ENCODE results near the gene PHF21A.
A peak's percentile ranks its signal among the peaks of the same experiment; 100 is the strongest.

PHF21A gene
- long read RNA-seq, donor 1, result 0 reads
- long read RNA-seq, donor 2, result 0 reads
- long read RNA-seq, donor 3, partial matches to known transcripts, result 0 of 2 reads
- long read RNA-seq, donor 3, other reads (novel, unspliced or antisense), result 0 of 2 reads
- long read RNA-seq, donor 4, partial matches to known transcripts, result 0 of 2 reads
- long read RNA-seq, donor 4, other reads (novel, unspliced or antisense), result 0 of 2 reads
- long read RNA-seq, donor 5, partial matches to known transcripts, result 0 of 1 reads
- long read RNA-seq, donor 5, other reads (novel, unspliced or antisense), result 0 of 1 reads
- long read RNA-seq, donor 6, result 0 reads
- long read RNA-seq, donor 7, result 0 reads
- long read RNA-seq, donor 8, partial matches to known transcripts, result 0 of 1 reads
- long read RNA-seq, donor 8, other reads (novel, unspliced or antisense), result 0 of 1 reads

DNA sequence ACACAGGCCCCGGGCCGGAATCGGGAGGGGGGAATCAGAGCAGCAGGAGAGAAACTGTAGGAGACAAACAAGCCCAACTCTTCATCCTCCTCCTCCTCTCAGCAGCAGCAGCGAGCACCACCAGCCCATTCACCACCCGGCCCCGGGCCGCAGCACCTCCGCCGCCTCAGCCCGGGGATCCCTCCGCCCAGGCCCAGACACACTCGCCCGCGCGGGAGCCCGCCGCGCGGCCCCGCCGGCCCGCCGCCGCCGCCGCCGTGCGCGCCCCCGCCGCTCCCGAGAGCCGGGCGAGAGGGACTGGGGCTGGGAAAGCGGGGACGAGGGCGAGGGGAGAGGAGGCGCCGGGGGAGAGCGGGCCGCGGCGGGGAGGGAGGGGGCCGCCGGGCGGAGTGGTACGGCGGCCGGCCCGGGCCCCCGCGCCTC lies at the start of gene PHF21A:
TSS of gene PHF21A (minus strand) at position 154 of the 423 bp plus-strand sequence. CDS start 37,235 bp downstream, outside the sequence.
- DNase-seq, result no peak

DNA sequence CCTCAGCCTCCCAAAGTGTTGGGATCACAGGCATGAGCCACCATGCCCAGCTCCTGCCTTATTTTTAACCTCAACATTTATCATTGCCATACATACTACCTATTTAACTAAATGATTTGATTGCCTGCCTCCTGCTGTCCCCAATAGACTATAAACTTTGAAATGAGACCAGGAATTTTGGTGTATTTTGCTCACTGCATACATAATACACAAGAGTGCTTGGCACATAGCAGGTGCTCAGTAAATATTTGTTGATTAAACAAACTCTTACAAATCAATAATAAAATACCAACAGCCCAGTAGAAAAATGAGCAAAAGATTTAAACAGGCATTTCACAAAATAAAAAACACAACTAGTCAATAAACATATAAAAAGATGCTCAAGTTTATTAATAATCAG lies 49.5 kb upstream of the PHF21A start:
- DNase-seq, result no peak

DNA sequence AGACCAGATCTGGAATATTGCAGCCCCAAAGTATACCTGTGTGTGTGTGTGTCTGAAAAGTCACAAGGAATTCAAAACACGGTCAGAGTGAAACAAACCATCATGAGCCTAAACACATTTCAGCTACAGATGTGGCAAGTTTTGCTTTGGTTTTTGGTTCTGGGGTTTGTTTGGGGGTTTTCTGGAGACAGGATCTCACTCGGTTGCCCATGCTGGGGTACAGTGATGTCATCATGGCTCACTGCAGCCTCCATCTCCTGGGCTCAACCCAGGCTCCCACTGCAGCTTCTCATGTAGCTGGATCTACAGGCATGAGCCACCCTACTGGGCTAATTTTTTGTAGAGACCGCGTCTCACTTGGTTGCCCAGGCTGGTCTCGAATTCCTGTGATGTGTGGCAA lies 41.4 kb upstream of the PHF21A start:
- no peak for DNase-seq

DNA sequence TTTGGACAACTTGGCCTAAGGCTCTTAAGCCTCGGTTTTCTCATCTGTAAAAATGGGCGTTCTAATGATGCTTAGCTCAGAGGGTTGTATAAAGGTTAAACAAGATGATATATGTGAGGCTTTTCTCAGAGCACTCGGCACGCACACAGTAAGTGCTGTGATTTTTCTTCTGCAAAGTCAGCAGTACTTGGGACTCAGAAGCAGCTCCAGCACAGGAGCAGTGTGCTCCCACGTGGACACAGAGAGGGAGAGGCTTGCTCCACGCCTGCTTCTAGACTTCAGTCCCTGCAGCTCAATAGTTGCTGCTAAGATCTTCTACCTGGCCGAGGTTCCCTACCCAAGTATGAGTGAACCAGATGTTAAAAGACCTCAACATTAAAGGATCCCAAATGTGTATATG lies 39.9 kb upstream of the PHF21A start:
- no peak for DNase-seq

DNA sequence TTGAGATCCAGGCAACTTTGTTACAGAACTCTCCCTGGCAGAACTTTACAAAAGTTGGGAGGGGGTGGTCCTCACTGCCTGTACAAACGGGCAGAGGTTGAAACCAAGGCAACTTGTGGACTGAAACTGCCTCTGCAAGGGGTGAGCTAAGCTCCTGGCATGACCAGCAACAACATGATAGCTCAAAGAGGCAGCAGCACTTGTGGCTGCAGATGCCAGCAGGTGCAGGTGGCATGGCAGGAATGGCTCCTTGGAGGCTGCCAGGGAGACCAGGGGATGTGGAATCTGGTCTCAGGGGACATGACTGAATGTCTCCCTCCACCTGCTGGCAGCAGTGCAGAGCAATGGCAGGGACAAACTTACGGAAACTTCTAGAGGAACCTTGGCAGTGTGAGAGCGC lies 38.8 kb upstream of the PHF21A start:
- DNase-seq, result no peak

DNA sequence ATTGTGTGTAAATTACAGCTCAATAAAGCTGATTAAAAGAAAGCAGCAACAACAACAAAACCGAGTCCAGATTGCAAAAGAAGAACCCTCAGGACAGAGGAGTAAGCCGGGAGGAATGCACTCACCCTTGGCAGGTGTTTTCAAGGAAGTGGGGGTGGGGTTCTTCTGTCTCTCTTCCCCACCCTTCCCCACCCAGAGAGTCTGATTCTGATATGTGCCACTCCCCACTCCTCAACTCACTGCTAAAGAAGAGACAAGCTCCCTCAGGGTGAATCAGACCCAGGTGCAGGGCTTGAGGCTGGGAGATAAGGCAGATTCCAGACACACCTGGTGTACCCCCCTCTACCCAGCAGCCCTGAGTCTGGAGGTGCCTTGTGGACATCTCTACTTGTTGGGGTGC lies 38.4 kb upstream of the PHF21A start:
- DNase-seq, result no peak

DNA sequence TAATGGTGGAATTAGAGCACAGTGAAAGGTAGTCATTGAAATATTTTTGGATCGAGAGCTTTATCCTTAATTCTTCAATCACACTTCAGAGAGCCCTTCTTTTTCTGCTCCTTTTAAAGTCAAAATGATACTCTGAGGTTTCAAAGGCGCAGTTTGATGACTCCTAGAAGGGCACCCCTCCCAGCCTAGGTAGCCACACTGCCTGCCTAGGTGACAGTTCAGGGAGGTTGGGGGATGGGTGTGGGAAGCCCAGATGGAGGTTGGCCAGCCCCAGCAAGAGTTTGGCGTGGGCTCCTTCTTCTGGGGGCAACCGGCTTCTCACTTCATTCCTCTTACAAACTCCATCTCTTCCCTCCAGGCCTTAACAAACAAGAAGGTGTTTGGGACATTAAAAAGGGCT lies 28.6 kb upstream of the PHF21A start:
- no peak for DNase-seq

DNA sequence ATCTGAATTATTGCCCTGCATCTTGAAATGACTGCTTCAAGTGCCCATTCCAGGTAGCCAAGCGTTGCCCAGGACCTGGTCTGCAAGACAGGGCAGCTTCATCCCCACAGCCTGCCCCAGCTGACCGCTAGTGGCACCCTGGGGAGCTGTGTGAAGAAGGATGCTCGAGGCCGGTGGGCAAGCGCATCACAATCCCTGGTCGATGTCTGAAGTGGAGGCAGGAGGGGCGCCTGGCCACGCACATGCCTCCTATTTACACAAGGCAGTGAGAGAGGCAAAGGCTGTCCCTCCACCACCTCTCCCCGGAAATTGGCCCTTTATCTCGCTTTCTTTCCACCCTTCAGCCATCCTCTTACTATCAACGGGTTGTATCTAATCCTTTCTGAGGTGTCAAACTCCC lies 28.1 kb upstream of the PHF21A start:
- DNase-seq, result no peak

DNA sequence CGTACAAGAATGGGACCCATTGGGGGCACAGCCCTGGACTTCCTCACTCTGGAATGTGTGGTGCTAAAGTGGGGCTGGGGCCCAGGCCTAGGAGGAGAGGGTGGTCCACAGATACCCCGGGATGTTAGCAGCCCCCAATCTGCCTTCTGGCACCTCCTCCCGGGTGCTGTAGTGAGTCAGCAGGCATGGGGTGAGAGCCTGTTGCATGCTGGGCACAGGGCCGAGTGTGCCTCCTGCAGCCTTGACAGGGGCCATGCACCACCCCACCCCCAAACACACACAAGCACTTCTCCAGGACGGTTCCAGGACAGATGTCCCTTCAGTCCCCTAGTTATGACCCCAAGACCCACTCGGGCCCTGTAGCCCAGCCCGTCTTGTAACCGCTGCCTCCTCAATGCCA lies 23.5 kb upstream of the PHF21A start:
- DNase-seq, result no peak

DNA sequence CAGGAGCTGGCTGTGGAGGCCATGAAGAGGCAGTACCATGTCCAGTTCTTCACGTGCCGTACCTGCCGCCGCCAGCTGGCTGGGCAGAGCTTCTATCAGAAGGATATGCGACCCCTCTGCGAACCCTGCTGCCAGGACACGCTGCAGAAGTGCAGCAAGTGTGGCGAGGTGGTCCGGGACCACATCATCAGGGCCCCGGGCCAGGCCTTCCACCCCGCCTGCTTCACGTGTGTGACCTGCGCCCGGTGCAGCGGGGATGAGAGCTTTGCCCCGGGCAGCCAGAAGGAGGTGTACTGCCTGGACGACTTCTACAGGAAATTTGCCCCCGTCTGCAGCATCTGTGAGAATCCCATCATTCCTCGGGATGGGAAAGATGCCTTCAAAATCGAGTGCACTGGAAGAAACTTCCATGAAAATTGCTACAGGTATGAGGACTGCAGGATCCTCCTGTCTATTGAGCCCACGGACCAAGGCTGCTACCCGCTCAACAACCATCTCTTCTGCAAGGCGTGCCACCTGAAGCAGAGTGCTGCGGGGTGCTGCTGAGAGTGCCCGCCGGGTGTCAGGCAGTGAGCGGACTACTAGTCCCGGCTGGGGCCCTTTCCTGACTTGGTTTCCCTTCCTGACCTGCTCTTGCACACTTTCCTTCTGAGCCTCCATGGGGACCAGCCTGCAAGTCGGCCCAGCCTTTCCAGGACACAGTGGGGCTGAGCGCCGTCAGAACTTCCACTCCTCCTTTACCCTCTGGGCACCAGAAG lies 22.0 kb upstream of the PHF21A start:
- DNase-seq, result no peak

DNA sequence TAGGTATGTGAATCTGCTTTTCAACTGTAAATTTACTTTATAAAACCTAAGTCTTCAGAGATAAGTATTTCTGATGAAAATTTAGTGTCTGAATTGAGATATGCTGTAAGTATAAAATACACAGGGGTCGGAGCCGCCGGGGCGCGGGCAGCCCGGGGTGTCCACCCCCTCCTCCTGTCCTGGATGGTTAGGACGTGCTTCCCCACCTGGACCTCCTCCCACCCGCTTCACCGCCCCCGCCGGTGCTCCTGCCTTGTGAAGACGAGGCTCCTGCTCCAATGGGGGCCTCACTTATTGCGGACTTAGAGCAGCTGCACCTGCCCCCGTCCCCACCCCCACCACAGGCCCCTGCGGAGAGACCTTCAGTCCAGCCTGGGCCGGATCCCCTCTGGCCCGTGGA lies 21.3 kb upstream of the PHF21A start:
- no peak for DNase-seq

DNA sequence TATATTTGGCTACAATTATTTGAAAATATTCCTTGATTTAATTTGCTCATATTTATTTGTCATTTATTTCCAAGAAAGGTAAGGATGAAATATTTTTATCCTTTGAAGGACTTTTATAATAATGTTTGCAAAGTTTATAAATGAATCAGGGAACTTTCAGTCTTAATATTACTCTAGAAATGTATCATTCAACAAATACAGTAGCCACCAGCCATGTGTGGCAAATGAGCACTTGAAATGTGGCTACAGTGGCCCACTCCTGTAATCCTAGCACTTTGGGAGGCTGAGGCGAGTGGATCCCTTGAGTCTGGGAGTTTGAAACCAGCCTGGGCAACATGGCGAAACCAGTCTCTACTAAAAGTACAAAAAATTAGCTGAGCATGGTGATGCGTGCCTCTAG lies 20.3 kb upstream of the PHF21A start:
- DNase-seq, result no peak

DNA sequence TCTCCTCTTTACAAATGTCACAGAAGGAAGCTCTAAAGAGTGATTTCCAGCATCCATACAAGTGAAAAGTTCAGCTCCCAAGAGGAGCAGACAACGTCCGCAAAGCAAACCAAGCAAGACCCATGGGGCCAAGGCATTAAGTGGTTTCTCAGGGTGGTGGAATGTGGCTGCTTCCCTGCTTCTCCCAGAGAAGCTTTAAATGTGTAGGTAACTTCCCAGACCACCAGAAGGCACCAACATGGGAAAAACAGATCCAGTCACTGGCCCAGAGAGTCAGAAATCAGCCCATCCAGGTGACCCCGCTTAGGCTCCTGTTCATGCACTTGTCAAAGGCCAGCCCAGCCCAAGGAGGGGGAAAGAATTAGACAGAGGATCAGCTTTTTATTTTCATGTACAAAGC lies 13.3 kb upstream of the PHF21A start:
- DNase-seq, result no peak

DNA sequence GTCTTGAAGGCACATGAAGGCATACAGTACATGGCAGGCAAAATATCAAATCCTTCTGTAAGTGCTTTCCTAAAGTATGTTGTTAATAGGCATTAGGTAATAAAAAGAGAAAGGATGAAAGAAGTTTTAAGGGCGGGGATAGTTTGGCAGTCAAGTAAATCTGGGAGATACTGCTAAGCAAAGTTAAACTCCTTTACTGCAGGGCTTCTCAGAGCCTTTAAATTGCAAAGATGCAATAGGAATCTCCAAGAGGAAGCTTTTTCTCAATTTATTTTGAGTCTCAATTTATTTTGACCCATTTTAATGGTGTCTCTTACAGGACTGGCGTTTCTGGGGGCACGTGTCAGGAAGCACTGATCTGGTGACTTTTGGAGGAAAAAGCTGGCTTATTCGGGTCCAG lies 12.8 kb upstream of the PHF21A start:
- DNase-seq, result no peak

DNA sequence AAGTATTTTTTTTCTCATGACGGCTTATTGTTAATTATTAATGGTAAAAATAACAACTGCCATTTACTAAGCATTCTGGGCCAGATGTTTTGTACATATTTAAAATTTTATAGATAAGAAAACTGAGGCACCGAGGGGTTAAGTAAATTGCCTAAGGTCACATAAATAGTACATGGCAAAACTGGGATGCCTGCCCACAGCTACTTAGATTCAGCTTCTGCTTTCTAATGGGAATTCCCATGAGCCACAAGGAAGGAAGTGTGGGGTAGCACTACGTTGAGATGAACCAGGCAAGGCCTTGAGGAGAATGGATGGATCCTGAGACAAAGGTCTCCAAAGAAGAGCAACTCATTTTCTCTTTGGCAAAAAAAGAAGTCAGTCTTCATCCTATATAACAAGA lies 11.9 kb upstream of the PHF21A start:
- no peak for DNase-seq

DNA sequence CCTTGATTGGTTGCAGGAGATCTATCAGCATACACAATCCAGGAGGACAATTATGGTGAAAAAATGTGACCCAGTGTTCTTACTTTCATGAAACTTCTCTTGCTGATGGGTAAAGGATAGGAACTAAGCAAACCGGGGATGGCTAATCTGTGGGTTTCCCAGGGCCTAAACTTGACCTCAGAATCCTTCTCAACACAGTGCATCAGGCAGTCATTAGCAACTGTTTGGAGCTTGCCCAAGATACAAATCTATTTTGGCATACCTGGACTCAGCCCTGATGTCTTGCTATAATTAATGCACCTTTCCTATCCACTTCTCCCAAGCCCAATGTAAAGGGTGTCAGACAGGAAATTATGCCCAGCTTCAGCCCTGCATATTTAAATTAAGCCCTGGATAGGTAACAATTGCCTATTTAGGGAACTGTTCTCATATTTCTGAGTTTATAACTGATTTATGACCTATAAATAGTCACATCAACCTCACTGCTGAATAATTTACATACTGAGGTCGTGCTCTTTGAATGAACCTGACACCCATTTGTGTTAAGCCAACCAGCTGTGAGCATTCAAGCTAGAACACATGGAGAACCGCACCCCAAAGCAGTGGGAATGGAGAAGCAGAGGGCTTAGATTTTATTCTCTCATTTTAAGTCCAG lies 9.2 kb upstream of the PHF21A start:
- DNase-seq, result no peak

DNA sequence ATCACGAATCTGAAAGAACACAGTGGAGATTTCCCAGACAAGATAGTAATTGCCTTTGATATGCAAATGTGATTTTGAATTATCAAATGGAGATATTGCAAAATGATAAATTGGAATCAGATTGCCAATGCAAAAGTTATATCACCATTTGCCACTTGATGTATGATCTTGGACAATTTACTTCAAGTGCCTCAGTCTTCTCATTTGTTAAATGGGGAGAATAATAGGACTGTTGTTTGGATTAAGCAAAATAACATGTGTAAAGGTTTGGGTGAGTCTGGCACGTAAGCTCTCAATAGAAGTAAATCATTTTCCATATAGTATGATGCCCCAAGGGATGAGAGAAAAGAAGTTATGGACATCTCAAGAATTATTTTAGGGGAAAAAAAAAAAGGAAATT lies 7.9 kb upstream of the PHF21A start:
- DNase-seq, result no peak

DNA sequence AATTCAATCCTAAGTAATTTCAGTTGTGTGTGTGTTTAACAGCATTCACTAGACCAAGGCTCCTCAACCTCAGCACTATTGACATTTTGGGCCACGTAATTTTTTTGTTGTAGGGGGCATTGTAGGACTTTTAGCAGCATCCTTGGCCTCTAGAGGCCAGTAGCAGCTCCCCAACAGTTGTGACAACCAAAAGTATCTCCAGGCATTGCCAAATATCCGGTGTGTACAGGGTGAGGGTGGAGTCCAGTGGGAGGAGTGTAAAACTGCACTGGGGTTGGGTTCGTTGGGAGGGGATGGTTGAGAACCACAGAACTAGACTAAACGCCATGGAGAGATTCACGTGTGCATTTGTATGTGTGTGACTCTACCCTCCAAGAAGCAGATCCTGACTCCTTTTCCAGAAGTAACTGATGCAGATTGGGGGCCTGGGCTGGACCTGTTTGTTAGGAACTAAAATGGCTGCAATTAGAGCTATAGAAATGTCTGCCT lies 5.9 kb upstream of the PHF21A start:
- no peak for DNase-seq

DNA sequence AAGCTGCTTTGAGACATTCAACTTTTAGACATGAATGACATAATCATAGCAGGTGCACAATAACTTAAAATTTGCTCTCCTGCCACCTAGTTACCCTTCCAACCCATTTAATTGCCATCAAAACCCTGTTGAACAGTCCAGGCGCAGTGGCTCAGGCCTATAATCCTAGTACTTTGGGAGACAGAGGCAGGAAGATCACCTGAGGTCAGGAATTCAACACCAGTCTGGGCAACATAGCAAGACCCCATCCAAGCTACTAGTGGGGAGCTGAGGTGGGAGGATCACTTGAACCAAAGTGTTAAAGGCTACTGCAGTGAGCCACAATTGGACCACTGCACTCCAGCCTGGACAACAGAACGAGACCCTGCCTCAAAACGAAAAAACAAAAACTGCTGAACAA lies 4.0 kb upstream of the PHF21A start:
- no peak for DNase-seq

DNA sequence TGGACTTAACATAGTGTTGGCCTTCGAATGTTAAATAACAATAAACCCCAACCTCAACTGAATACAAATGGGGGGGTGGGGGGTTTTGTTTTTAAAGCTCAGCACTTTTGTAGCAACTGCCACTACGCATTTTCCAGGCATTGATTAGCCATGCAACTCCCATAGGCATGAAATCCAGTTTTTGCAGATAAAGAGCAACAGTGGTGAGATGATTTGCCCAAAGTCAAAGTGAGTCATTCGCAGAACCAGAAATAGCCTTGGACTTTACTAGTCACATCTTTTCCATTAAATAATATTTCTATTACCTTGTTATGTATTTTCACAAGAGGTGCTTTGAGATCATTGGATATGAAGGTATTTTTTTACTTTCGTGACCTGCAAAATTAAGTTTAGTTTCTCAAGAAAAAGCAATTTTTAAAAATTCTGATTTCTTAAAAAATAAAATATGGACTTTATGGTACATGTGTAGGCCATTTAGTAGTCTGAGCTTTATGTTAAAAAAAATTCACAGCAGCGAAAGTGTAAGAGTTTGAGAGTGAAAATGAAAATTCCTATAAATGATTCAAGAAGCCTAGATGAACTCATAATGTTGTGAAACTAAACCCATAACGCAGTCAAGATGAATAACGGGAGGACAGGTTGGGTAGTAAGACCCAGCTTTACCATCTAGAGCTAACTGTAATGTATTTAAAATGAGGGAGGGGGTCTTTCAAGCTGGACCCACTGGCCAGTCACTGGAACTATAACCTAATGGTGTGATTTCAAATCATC lies 1.9 kb upstream of the PHF21A start:
- DNase-seq, result no peak

DNA sequence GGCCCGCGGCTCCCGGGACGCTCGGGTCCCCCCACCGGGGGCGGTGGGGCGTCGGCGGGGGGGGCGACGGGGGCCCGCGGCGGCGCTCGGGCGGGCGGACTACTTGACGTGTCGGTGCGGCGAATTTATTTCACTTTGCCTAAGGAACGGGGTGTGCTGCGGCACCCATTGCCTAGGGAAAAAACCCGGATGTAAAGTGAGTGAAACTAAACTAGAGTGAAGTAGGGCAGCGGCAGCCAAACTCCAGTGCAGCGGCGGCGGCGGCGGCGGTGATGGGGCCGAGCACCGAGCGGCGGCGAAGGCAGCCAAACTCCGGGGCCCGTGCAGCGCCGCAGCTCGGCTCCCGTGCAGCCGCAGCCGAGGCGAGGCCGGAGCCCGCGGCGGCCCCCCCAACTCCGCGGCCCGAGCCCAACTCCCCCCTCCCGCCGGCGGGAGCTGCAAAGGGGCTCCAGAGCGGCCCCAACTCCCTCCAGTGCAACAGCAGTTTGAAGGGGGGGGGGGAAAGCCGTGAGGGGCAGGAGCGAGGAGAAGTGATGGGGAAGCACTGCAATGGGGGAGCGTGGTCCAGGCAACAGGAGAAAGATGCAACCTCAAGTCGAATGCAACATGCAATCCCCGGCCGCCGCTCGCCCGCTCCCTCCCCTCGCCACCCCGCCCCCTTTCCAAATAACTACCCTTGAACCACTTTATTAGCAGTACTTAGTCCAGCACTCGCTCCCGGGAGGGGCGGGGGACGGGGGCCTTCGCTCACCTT lies 647 bp upstream of the PHF21A start:
- DNase-seq, result peak; percentile 90

Measured in right kidney (tissue), 9 donors.